Measurements from ENCODE around the gene TNRC6B. TPM values are rescaled to one million over a fixed set of nuclear protein-coding genes. Genes with fewer than 3 reads are reported as not detected.

Gene TNRC6B
- total RNA-seq, 6 experiments from 2014 or later, result 30.8 to 36.3 (median 34.3) TPM

- H3K36me3 Mint-ChIP-seq (ENCODE audit: low read depth), result peaks cover 41% of the 10 kb centered on the region
- no peak for TF ChIP-seq CTCF (IDR thresholded peaks at IDR 0.05)
Measured at GRCh38 chr22:40261783-40262182, 84.1 kb downstream of the TNRC6B start.

GRCh38 chr22:40263191-40263590 is 85.5 kb downstream of the TNRC6B start:
- H3K4me3 Mint-ChIP-seq, result no peak overlapping the region
- H3K27ac Mint-ChIP-seq, result no peak overlapping the region
- TF ChIP-seq CTCF (IDR thresholded peaks at IDR 0.05), result no peak
- no peaks in the 10 kb centered on the region for H3K9me3 Mint-ChIP-seq
- no peaks in the 10 kb centered on the region for H3K27me3 Mint-ChIP-seq (ENCODE audit: insufficient read depth)
- peaks cover 9% of the 10 kb centered on the region for H3K4me1 Mint-ChIP-seq (ENCODE audit: low read depth)
- DNase-seq, result no peak
- H3K36me3 Mint-ChIP-seq (ENCODE audit: low read depth), result peaks cover 41% of the 10 kb centered on the region

More at GRCh38 chr22:40261783-40262182, 84.1 kb downstream of the TNRC6B start:
- H3K9me3 Mint-ChIP-seq, result no peaks in the 10 kb centered on the region
- no peaks in the 10 kb centered on the region for H3K27me3 Mint-ChIP-seq (ENCODE audit: insufficient read depth)
- H3K4me3 Mint-ChIP-seq, result no peak overlapping the region
- peaks cover 20% of the 10 kb centered on the region for H3K4me1 Mint-ChIP-seq (ENCODE audit: low read depth)
- DNase-seq, result no peak
- no peak overlapping the region for H3K27ac Mint-ChIP-seq

- H3K9me3 Mint-ChIP-seq, result no peaks in the 10 kb centered on the region
- peaks cover 38% of the 10 kb centered on the region for H3K36me3 Mint-ChIP-seq (ENCODE audit: low read depth)
- H3K27me3 Mint-ChIP-seq (ENCODE audit: insufficient read depth), result no peaks in the 10 kb centered on the region
- no peak overlapping the region for H3K4me3 Mint-ChIP-seq
- no peak for TF ChIP-seq CTCF (IDR thresholded peaks at IDR 0.05)
- H3K4me1 Mint-ChIP-seq (ENCODE audit: low read depth), result no peaks in the 10 kb centered on the region; the same call in 1 of the 2 replicates
- DNase-seq, result no peak
- H3K27ac Mint-ChIP-seq, result no peak overlapping the region
Measured at GRCh38 chr22:40265783-40266182, 88.1 kb downstream of the TNRC6B start.

- peaks cover 9% of the 10 kb centered on the region for H3K4me1 Mint-ChIP-seq (ENCODE audit: low read depth)
- H3K36me3 Mint-ChIP-seq (ENCODE audit: low read depth), result peaks cover 19% of the 10 kb centered on the region
- H3K9me3 Mint-ChIP-seq, result no peaks in the 10 kb centered on the region
- H3K4me3 Mint-ChIP-seq, result no peak overlapping the region
- no peak overlapping the region for H3K27ac Mint-ChIP-seq
- no peak for DNase-seq
- no peak for TF ChIP-seq CTCF (IDR thresholded peaks at IDR 0.05)
- no peaks in the 10 kb centered on the region for H3K27me3 Mint-ChIP-seq (ENCODE audit: insufficient read depth)
Measured at GRCh38 chr22:40270031-40270430, 92.3 kb downstream of the TNRC6B start.

GRCh38 chr22:40270748-40271373 is 93.1 kb downstream of the TNRC6B start:
- peaks cover 11% of the 10 kb centered on the region for H3K36me3 Mint-ChIP-seq (ENCODE audit: low read depth)
- no peak overlapping the region for H3K27ac Mint-ChIP-seq
- H3K4me3 Mint-ChIP-seq, result no peak overlapping the region
- H3K9me3 Mint-ChIP-seq, result no peaks in the 10 kb centered on the region
- TF ChIP-seq CTCF (IDR thresholded peaks at IDR 0.05), result no peak
- H3K27me3 Mint-ChIP-seq (ENCODE audit: insufficient read depth), result no peaks in the 10 kb centered on the region
- DNase-seq, result no peak
- H3K4me1 Mint-ChIP-seq (ENCODE audit: low read depth), result peaks cover 14% of the 10 kb centered on the region

Measured in HFFc6 (cell line).